DND-41 (cell line): ENCODE measurements around the gene KRTAP1-5.
"Not testable (repeated sequence)": the region's sequence is repeated elsewhere in the genome, so short reads cannot be mapped to it uniquely, and the experiment has no call there.

Experiments
- EZH2 ChIP-seq: IDR thresholded peaks from 3 replicates; pipeline ENCODE4 v1.6.1; 2012; ENCODE audit warnings: borderline replicate concordance, low read depth, mild to moderate bottlenecking, moderate library complexity, low read length, inconsistent platforms; ENCODE audit not compliant: severe bottlenecking
- TF ChIP-seq, protein P1 (sequence below): IDR thresholded peaks from 2 replicates; pipeline ENCODE4 v1.5.1; 2012; ENCODE audit warnings: borderline replicate concordance, low read length, moderate library complexity, mild to moderate bottlenecking; ENCODE audit not compliant: poor library complexity, severe bottlenecking; ENCODE audit errors: extremely low read depth

DNA sequence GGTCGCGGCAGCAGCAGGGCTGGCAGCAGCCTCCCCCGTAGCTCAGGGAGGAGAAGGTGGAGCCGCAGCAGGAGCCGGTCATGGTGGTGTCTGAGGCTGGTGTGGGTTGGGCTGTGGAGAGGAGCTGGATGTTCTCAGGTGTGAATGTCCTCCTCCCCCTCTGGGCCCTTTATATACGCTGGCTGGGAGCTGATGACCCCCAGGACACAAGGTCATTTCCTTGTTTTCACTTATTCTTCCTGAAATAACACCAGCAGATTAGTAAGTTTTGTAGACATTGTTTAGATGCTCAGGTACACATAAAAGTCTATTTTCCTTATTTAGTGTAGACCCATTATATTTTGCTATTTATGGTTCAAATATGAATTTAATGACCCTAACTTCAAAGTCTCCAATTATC is 28.1 kb upstream of the KRTAP1-5 start, which contains the start of gene KRTAP2-2:
- TF ChIP-seq, protein P1, sequence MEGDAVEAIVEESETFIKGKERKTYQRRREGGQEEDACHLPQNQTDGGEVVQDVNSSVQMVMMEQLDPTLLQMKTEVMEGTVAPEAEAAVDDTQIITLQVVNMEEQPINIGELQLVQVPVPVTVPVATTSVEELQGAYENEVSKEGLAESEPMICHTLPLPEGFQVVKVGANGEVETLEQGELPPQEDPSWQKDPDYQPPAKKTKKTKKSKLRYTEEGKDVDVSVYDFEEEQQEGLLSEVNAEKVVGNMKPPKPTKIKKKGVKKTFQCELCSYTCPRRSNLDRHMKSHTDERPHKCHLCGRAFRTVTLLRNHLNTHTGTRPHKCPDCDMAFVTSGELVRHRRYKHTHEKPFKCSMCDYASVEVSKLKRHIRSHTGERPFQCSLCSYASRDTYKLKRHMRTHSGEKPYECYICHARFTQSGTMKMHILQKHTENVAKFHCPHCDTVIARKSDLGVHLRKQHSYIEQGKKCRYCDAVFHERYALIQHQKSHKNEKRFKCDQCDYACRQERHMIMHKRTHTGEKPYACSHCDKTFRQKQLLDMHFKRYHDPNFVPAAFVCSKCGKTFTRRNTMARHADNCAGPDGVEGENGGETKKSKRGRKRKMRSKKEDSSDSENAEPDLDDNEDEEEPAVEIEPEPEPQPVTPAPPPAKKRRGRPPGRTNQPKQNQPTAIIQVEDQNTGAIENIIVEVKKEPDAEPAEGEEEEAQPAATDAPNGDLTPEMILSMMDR, result not testable (repeated sequence)
- TF ChIP-seq EZH2, result not testable (repeated sequence)
